Smooth muscle cell (in vitro differentiated cells): Measurements from ENCODE around the gene PDE4D. TPM values are rescaled to one million over a fixed set of nuclear protein-coding genes. Genes with fewer than 3 reads are reported as not detected.

Source experiments
- DNase-seq: peaks from one replicate; lab custom pipeline; 2025; ENCODE audit not compliant: unreplicated experiment; lab: John Stamatoyannopoulos, UW
- H2AFZ ChIP-seq: fragments of 200-600 bp; sonication (generic); 2 replicates; pipeline ENCODE4 v1.6.0; 2016; ENCODE audit warnings: antibody characterized with exemption, low read depth, mild to moderate bottlenecking
- H3F3A ChIP-seq: fragments of 200-600 bp; sonication (generic); 2 replicates; pipeline ENCODE4 v1.6.0; 2017; ENCODE audit warnings: antibody characterized with exemption, low read depth
- H3K27ac ChIP-seq: fragments of 200-600 bp; sonication (generic); 2 replicates; pipeline ENCODE4 v1.5.1; 2016; ENCODE audit warnings: low read depth, mild to moderate bottlenecking
- H3K27me3 ChIP-seq: fragments of 200-600 bp; sonication (generic); 2 replicates; pipeline ENCODE4 v1.6.1; 2016; ENCODE audit warnings: low read depth, mild to moderate bottlenecking
- H3K36me3 ChIP-seq: fragments of 200-600 bp; sonication (generic); 2 replicates; pipeline ENCODE4 v1.5.1; 2016; ENCODE audit warnings: low read depth
- H3K4me1 ChIP-seq: fragments of 200-600 bp; sonication (generic); 2 replicates; pipeline ENCODE4 v1.5.1; 2016; ENCODE audit warnings: low read depth
- H3K4me2 ChIP-seq: fragments of 200-600 bp; sonication (generic); 2 replicates; pipeline ENCODE4 v1.6.0; 2016; ENCODE audit warnings: mild to moderate bottlenecking
- H3K4me3 ChIP-seq: fragments of 200-600 bp; sonication (generic); 2 replicates; pipeline ENCODE4 v1.5.1; 2016; ENCODE audit warnings: mild to moderate bottlenecking
- H3K79me2 ChIP-seq: fragments of 200-600 bp; sonication (generic); 2 replicates; pipeline ENCODE4 v1.6.0; 2016; ENCODE audit warnings: low read depth, mild to moderate bottlenecking
- H3K9ac ChIP-seq: fragments of 200-600 bp; sonication (generic); 2 replicates; pipeline ENCODE4 v1.6.0; 2016; ENCODE audit warnings: low read depth
- H3K9me3 ChIP-seq: fragments of 200-600 bp; sonication (generic); replicated peaks from 2 replicates; pipeline ENCODE4 v1.5.1; 2016; ENCODE audit warnings: low read depth
- H4K20me1 ChIP-seq: fragments of 200-600 bp; sonication (generic); 2 replicates; pipeline ENCODE4 v1.6.0; 2016; ENCODE audit warnings: low read depth
- CTCF ChIP-seq: fragments of 200-600 bp; sonication (generic); IDR thresholded peaks from 2 replicates; pipeline ENCODE4 v1.5.1; 2017; ENCODE audit warnings: borderline replicate concordance, mild to moderate bottlenecking, antibody characterized with exemption; ENCODE audit not compliant: insufficient read depth, poor library complexity, severe bottlenecking
- WGBS: methylation state at CpG from one replicate; pipeline ENCODE4 v1.1.7; 2016; ENCODE audit warnings: low lambda C conversion rate; 5-methylcytosine and 5-hydroxymethylcytosine counted together
- polyA plus RNA-seq: library from polyadenylated mRNA; unstranded; fragments of >200 nt; fragmentation: Nextera tagmentation; extraction: Ambion mirVana; gene quantifications from 2 replicates; pipeline ENCODE4 v1.2.1, GENCODE V29; 2016
- total RNA-seq: library from RNA; depleted of rRNA; stranded (reverse); fragments of >200 nt; gene quantifications from 2 replicates; pipeline ENCODE4 v1.2.3, GENCODE V29; 2014

PDE4D gene
- total and polyA plus RNA-seq, 2 experiments from 2014 or later: 16.4 to 61.0 TPM

- 76% methylated on average over 9 of the region's 9 CpGs for WGBS
- Histone ChIP-seq H3F3A (peaks cover 9% of the 10 kb centered on the region), H3K9ac (peak overlapping the region; percentile 10), H2AFZ (peak overlapping the region; percentile 10), H3K36me3 (no peaks in the 10 kb centered on the region), H3K27me3 (no peaks in the 10 kb centered on the region), H4K20me1 (no peaks in the 10 kb centered on the region), H3K9me3 (no peaks in the 10 kb centered on the region), H3K4me1 (peaks cover 3% of the 10 kb centered on the region), H3K27ac (peak overlapping the region; percentile 72), H3K79me2 (no peaks in the 10 kb centered on the region), H3K4me3 (no peak overlapping the region), H3K4me2 (peak overlapping the region; percentile 7)
- DNase-seq: no peak
- TF ChIP-seq CTCF: no peak
These were observed 102.6 kb downstream of the PDE4D start for GRCh38 chr5:59790776-59791475.

DNA sequence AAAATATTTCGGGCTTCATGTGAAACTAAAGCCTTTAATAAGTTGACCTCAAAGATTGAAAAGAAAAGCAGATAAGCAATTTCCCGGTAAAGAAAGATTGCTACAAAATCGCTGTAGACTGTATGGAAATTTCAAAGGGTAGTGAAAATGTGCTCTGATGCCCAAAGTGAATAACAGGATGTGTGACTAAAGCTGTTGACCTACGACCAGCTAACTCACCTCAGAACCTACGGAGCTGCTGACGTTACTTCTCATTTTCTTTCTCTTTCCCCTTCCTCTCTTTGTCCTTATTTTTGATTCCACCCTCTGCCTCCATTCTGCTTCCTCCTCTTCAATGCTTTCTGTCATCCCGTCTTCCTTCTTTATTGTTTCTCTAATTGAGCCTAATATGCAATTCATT lies 103.2 kb downstream of the PDE4D start:
- Histone ChIP-seq H3K9ac (peak overlapping the region; percentile 10), H3K79me2 (no peaks in the 10 kb centered on the region), H3K27me3 (no peaks in the 10 kb centered on the region), H4K20me1 (no peaks in the 10 kb centered on the region), H2AFZ (no peak overlapping the region), H3K4me2 (peak overlapping the region; percentile 7), H3K36me3 (no peaks in the 10 kb centered on the region), H3F3A (peaks cover 9% of the 10 kb centered on the region), H3K9me3 (no peaks in the 10 kb centered on the region), H3K4me1 (peaks cover 4% of the 10 kb centered on the region), H3K4me3 (no peak overlapping the region), H3K27ac (peak overlapping the region; percentile 72)
- WGBS: 77% methylated on average over 7 of the region's 7 CpGs
- TF ChIP-seq CTCF: no peak
- DNase-seq: no peak

GRCh38 chr5:59789894-59790293 lies 103.6 kb downstream of the PDE4D start:
- H4K20me1 ChIP-seq: no peaks in the 10 kb centered on the region
- no peak for DNase-seq
- H3F3A ChIP-seq: peaks cover 9% of the 10 kb centered on the region
- H3K36me3 ChIP-seq: no peaks in the 10 kb centered on the region
- no peak for TF ChIP-seq CTCF
- H3K4me2 ChIP-seq: peak overlapping the region; percentile 20
- H3K27ac ChIP-seq: peak overlapping the region; percentile 72
- H2AFZ ChIP-seq: no peak overlapping the region
- no peaks in the 10 kb centered on the region for H3K9me3 ChIP-seq
- H3K4me1 ChIP-seq: peaks cover 4% of the 10 kb centered on the region
- peak overlapping the region; percentile 31 for H3K9ac ChIP-seq
- H3K27me3 ChIP-seq: no peaks in the 10 kb centered on the region
- 76% methylated on average over 2 of the region's 2 CpGs for WGBS
- H3K4me3 ChIP-seq: no peak overlapping the region
- no peaks in the 10 kb centered on the region for H3K79me2 ChIP-seq

DNA sequence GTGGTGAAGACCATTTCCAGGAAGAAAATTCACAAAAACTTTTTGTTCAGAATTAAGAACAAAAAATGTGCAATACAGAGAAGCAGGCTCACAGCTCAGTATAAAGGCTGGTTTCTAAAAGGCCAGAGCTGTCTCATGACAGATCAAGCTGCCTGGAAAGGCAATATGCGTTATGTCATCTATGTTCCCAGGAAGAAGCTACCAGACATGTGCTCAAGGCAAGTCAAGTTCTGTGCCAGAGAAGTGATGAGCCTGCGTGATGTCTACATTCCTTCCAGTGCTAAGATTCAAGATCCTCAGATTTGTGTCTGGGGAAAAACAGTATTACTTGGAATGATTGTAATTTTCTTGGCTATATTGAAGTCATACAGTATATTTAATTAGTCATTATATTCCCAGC lies 104.3 kb downstream of the PDE4D start:
- Histone ChIP-seq H3K9ac (peak overlapping the region; percentile 6), H3K27me3 (no peaks in the 10 kb centered on the region), H3K27ac (peak overlapping the region; percentile 72), H3K36me3 (no peaks in the 10 kb centered on the region), H3K79me2 (no peaks in the 10 kb centered on the region), H3K4me1 (peaks cover 4% of the 10 kb centered on the region), H3K4me2 (peak overlapping the region; percentile 20), H4K20me1 (no peaks in the 10 kb centered on the region), H2AFZ (no peak overlapping the region), H3K4me3 (no peak overlapping the region), H3K9me3 (no peaks in the 10 kb centered on the region), H3F3A (peaks cover 9% of the 10 kb centered on the region)
- TF ChIP-seq CTCF: no peak
- 13% methylated on average over 2 of the region's 2 CpGs for WGBS
- DNase-seq: no peak
